Testis (tissue), 3 donors: ENCODE measurements around the gene FAIM2. TPM values are rescaled to one million over a fixed set of nuclear protein-coding genes. Genes with fewer than 3 reads are reported as not detected.

ENCODE experiments used
- DNase-seq: peaks from one replicate; pipeline ENCODE4 v3.0.0-alpha.2; 2019
- H3K27ac ChIP-seq, 2 donors: fragments of 200-600 bp; sonication (generic); one replicate each; pipeline ENCODE4 v1.5.1; 2019
- H3K27me3 ChIP-seq: fragments of 200-600 bp; sonication (generic); one replicate; pipeline ENCODE4 v1.5.1; 2019
- H3K36me3 ChIP-seq: fragments of 200-600 bp; sonication (generic); one replicate; pipeline ENCODE4 v1.5.1; 2017; ENCODE audit warnings: low read depth; ENCODE audit errors: missing control alignments
- H3K4me1 ChIP-seq: fragments of 200-600 bp; sonication (generic); one replicate; pipeline ENCODE4 v1.5.1; 2019
- H3K4me3 ChIP-seq, 2 donors: fragments of 200-600 bp; sonication (generic); one replicate each; pipeline ENCODE4 v1.5.1; 2017 to 2019
- H3K9me3 ChIP-seq: fragments of 200-600 bp; sonication (generic); one replicate; pipeline ENCODE4 v1.5.1; 2017
- POLR2A ChIP-seq: fragments of 450-650 bp; IDR thresholded peaks from one replicate; pipeline ENCODE4 v1.6.1; 2017; ENCODE audit warnings: antibody characterized with exemption, mild to moderate bottlenecking, moderate library complexity
- WGBS, 2 donors: methylation state at CpG; one replicate each; pipeline ENCODE4 v1.1.5; 2018; 5-methylcytosine and 5-hydroxymethylcytosine counted together
- intact Hi-C: fragments of 100-400 bp; cut with DNase I; formaldehyde crosslinking; loops from one replicate; pipeline ENCODE4 v1.15.1; 2023; ENCODE audit warnings: low total_unique reads
- polyA plus RNA-seq: library from polyadenylated mRNA; stranded (reverse); fragments of 350-450 nt; fragmentation: Illumina TruSeq; extraction: RNeasy Lipid Tissue Mini Kit (QIAGEN cat#74804); gene quantifications from one replicate; pipeline ENCODE4 v1.2.3, GENCODE V29; 2014; ENCODE audit warnings: low read depth, low replicate concordance; ENCODE audit not compliant: insufficient read depth
- total RNA-seq, 2 donors: library from RNA; depleted of rRNA; stranded (reverse); fragments of >200 nt; gene quantifications; one replicate each; pipeline ENCODE4 v1.2.3, GENCODE V29; 2016
- TF ChIP-seq, protein P1 (sequence below), 3 experiments: fragments of 450-650 bp in 2 of 3; fragments of 200-600 bp in 1 of 3; sonication (generic) in 1 of 3; IDR thresholded peaks; one replicate each; pipeline ENCODE4 v1.5.1; 2016 to 2019; ENCODE audit warnings: antibody characterized with exemption in 3 of 3, mild to moderate bottlenecking in 2 of 3, moderate library complexity in 1 of 3

The FAIM2 gene
- total and polyA plus RNA-seq, 3 donors from 2014 or later = 14.6 to 67.5 (median 15.3) TPM

DNA sequence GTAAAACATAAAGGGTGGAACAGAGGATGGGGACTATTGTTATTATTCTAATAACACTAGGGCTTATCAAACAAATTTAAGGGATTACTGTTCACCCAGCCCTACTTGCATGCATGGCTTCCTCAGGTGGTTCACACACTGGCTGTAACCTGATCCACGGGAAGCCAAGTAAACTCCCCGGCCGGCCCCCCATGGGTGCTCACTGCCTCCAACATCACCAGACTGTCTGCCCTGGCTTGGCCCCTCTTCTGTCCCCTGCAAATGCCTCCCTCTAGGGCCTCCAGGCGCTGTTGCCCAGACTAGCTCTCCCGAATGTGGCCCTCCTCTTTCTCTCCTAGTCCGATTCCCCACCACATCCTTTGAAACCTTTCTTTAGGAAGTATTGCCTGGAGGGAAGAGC lies 18.6 kb downstream of the FAIM2 start:
- Histone ChIP-seq H3K4me1 (no peaks in the 10 kb centered on the region), H3K36me3 (no peaks in the 10 kb centered on the region), H3K9me3 (no peaks in the 10 kb centered on the region), H3K4me3 (no peak overlapping the region), H3K27ac (no peak overlapping the region), H3K27me3 (no peaks in the 10 kb centered on the region)
- 77 to 91% methylated on average over 6 of the region's 6 CpGs for WGBS, 2 donors
- no peak for TF ChIP-seq POLR2A
- TF ChIP-seq, protein P1, sequence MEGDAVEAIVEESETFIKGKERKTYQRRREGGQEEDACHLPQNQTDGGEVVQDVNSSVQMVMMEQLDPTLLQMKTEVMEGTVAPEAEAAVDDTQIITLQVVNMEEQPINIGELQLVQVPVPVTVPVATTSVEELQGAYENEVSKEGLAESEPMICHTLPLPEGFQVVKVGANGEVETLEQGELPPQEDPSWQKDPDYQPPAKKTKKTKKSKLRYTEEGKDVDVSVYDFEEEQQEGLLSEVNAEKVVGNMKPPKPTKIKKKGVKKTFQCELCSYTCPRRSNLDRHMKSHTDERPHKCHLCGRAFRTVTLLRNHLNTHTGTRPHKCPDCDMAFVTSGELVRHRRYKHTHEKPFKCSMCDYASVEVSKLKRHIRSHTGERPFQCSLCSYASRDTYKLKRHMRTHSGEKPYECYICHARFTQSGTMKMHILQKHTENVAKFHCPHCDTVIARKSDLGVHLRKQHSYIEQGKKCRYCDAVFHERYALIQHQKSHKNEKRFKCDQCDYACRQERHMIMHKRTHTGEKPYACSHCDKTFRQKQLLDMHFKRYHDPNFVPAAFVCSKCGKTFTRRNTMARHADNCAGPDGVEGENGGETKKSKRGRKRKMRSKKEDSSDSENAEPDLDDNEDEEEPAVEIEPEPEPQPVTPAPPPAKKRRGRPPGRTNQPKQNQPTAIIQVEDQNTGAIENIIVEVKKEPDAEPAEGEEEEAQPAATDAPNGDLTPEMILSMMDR (IDR thresholded peaks at IDR 0.05) = no peak
- intact Hi-C loops = no loop called here
- DNase-seq = no peak

DNA sequence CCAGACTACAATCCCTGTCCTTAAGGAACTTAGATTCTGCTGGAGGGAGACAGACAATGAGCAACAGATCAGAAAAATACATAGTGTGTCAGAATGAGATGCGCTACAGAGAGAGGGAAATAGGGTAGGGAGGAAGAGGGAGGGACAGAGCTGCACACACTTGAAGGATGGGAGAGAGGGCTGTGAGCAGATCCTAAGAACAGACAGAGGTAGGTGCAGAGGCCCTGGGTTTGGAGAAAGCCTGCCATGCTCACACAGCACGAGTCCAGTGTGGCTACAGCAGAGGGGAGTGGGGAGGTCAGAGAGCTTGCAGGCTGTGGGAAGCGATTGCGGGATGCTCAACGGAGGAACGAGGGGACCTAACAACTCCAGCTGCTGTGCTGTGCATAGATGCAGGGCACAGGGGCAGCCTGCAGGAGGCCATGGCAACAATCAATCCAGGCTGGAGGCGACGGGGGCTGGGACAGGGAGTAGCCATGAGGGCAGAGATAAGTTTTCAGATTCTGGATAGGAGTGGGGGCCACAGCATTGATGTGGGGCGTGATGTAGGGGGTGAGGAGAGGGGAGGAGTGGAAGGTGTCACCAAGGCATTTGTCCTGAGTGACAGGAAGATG lies 20.7 kb downstream of the FAIM2 start:
- Histone ChIP-seq H3K27ac (no peak overlapping the region), H3K9me3 (no peaks in the 10 kb centered on the region), H3K36me3 (no peaks in the 10 kb centered on the region), H3K27me3 (no peaks in the 10 kb centered on the region), H3K4me1 (no peaks in the 10 kb centered on the region), H3K4me3 (no peak overlapping the region)
- intact Hi-C loops = no loop called here
- TF ChIP-seq, protein P1 (IDR thresholded peaks at IDR 0.05) = no peak
- TF ChIP-seq POLR2A = no peak
- no peak for DNase-seq
- 72 to 87% methylated on average over 9 of the region's 9 CpGs for WGBS, 2 donors

DNA sequence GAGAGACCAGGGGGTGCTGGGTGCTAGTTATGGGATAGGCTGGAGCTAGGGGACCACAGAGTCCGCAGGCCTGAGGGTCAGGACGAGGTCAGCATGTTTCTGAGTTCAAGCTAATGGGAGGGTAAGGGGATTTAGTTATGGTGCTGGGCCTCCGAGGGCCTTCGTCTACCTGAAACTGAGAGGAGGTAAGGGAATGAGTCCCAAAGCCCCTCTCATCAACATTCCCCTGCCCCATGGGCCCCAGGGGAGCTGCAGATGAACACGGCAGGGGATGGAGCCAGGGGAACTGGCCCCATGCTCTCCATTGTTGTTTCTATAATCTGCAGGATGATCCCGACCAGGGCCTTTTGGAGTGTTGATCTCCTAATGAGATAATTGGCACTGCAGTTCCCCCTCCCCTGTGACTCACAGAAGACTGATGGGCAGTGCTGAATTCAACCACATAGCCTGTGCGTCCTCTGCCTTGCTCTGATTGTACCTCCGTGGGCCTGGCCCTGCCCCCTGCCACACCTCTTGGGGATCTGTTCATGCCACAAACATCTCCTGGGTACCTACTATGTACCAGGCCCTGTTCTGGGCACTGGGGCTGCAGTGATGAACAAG lies 21.4 kb downstream of the FAIM2 start:
- H3K36me3 ChIP-seq = no peaks in the 10 kb centered on the region
- intact Hi-C loops = no loop called here
- DNase-seq = no peak
- no peak overlapping the region for H3K27ac ChIP-seq
- no peak overlapping the region for H3K4me3 ChIP-seq
- TF ChIP-seq POLR2A = no peak
- TF ChIP-seq, protein P1 (IDR thresholded peaks at IDR 0.05) = no peak
- H3K4me1 ChIP-seq = no peaks in the 10 kb centered on the region
- WGBS, 2 donors = 89 to 91% methylated on average over 7 to 8 of the region's 8 CpGs
- no peaks in the 10 kb centered on the region for H3K27me3 ChIP-seq
- no peaks in the 10 kb centered on the region for H3K9me3 ChIP-seq

DNA sequence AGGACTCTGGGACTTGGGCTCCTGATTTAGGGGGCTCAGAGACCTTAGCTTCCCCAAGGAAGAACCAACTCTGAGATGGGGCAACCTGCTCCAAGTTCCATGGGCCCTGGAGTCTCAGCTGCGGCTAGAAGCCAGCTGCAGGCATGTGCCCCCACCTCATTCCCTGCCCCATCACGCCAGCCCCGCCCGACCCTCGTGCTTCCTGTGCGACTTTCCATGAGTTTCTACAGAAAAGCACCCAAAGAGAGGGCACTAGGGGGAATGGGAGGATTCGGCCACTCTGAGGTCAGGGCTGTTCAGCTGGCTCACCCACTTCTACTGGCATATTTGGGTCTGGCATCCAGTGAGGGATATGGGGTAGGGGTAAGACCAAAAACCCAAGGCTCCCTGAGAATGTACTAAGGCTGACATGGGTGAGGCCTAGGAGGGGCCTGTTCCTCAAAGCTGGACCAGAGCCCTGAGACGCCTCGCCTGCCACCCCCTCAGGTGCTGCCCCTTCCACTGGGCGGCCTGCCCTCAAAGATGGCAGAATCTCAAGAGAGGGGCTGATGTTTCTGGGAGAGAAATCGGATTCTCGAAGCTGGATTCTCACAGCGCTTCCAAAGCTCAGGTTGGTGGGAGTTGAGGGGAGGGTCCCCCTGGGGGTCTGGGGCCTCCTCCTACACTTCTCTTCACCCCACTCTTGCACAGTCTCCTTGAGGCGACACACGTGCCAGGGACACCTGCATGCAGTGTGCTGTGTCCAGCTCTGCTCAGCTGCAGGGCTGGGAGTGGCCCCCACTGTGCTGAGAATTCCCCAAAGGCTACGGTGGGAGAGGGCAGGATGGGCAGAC lies 22.1 kb downstream of the FAIM2 start:
- Histone ChIP-seq H3K4me1 (no peaks in the 10 kb centered on the region), H3K9me3 (no peaks in the 10 kb centered on the region), H3K36me3 (no peaks in the 10 kb centered on the region), H3K27ac (no peak overlapping the region), H3K27me3 (no peaks in the 10 kb centered on the region), H3K4me3 (no peak overlapping the region)
- TF ChIP-seq, protein P1 (IDR thresholded peaks at IDR 0.05) = no peak
- TF ChIP-seq POLR2A = no peak
- WGBS, 2 donors = 93 to 95% methylated on average over 12 to 16 of the region's 16 CpGs
- DNase-seq = no peak
- intact Hi-C loops = no loop called here
